GM13977 (cell line): Measurements from ENCODE around the gene CDKN1A.
A peak's percentile ranks its signal among the peaks of the same experiment; 100 is the strongest.

Experiments
- DNase-seq: peaks from one replicate; pipeline ENCODE4 v3.0.0; 2012; ENCODE audit warnings: low spot score
- in situ Hi-C: fragments of 300-500 bp; cut with MboI; formaldehyde crosslinking; loops from one replicate; pipeline ENCODE4 v1.12.0; 2022; ENCODE audit warnings: low sequenced_read_pairs, low pct_unique_long_range_greater_than_20kb, mixed read lengths, inconsistent platforms; ENCODE audit not compliant: unreplicated experiment
- TF ChIP-seq, protein P1 (sequence below): IDR thresholded peaks from 2 replicates; pipeline ENCODE4 v1.5.1; 2012; ENCODE audit warnings: mild to moderate bottlenecking, control low read depth; ENCODE audit not compliant: insufficient read depth; ENCODE audit errors: extremely low read depth, missing control alignments

The CDKN1A gene

DNA sequence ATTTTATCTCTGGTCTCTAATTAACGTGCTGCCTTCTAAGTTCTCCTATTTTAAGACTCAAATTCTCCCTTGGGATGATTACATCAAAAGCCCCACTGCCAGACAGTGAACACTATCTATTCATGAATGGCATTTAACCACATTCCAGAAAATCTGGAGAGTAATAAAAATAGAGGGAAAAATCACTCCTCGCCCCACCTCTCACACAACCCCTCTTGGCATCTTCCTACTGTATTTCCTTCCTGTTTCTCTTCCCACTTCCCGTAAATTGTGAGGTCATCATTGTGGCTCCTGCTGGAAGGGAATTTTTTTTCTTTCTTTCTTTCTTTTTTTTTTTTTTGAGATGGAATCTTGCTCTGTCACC lies 50.6 kb downstream of the CDKN1A start:
- TF ChIP-seq, protein P1, sequence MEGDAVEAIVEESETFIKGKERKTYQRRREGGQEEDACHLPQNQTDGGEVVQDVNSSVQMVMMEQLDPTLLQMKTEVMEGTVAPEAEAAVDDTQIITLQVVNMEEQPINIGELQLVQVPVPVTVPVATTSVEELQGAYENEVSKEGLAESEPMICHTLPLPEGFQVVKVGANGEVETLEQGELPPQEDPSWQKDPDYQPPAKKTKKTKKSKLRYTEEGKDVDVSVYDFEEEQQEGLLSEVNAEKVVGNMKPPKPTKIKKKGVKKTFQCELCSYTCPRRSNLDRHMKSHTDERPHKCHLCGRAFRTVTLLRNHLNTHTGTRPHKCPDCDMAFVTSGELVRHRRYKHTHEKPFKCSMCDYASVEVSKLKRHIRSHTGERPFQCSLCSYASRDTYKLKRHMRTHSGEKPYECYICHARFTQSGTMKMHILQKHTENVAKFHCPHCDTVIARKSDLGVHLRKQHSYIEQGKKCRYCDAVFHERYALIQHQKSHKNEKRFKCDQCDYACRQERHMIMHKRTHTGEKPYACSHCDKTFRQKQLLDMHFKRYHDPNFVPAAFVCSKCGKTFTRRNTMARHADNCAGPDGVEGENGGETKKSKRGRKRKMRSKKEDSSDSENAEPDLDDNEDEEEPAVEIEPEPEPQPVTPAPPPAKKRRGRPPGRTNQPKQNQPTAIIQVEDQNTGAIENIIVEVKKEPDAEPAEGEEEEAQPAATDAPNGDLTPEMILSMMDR = no peak
- in situ Hi-C loops = no loop called here
- no peak for DNase-seq

DNA sequence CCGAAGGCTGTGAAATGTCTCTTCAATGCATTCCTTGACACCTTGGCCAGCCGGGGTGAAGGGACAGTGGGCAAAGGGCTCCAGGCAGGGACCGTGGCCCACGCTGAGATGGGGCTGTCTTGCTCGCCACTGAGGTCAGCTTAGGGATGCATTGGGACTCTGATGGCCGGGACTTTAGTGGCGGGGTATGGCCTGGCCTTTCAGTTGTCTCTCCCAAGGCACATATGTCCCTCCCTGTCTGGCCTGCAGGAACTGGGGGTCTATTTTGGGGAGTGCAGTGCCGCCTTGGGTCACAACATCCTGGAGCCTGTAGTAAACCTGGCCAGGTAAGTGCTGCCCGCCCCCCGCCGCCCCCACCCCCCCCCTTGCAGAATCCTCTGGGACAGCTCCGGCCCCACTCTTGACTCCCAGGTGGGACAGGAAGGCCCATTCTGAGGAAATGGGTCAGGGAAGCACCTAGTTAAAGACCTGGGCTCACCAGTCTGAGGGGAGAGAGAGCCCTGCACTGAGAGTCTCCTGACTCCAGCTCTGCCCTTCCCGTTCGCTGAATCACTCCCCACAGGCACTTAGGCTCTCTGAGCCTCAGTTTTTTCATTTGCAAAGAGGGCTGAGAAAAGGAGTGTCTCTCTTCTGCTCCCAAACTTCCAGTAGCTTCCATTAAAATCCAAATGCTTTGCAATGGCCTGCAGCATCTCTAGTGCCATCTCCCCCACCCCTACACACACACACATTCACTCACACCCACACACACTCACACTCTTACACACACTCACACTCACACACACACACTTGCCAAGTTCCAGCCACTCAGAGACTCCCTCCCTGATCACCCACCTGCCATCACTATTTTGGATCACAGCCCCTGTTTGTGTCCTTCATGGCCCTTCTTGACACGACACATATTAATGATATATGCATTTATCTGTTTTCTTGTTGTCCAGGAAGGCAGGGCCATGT lies 52.2 kb downstream of the CDKN1A start:
- in situ Hi-C loops = no loop called here
- TF ChIP-seq, protein P1 = no peak
- no peak for DNase-seq

DNA sequence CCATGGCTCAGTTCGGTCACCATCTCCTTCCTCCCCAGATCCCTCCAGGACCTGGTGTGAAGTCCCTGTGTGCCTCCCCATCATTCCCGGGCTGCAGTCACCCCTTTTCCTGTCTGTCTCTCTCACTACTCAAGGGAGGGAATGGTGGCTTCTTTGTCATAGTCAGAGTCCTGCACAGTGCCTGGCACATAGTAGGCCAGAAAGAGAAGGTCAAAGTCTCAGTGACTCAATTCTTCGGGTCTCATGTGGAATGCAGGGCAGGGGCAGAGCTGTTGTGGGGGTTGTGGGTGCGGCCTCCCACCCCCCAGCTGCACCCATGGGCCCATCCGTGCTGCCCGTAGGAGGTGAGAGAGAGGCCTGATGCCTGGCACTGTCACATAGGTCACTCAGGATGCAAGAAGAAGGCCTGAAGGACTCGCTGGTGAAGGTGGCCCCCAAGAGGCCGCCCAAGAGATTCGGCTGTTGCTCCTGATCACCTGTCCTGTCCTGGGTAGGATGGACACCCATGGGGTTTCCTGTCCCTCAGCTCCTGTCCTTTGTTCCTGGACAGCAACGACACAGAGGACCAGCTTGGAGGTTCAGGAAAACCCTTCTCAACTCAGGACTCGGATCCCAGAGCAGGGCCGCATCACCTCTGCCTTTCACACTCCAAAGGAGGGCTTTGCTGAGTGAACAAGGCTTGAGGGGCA lies 53.3 kb downstream of the CDKN1A start:
- TF ChIP-seq, protein P1 = no peak
- in situ Hi-C loops = no loop called here
- no peak for DNase-seq

DNA sequence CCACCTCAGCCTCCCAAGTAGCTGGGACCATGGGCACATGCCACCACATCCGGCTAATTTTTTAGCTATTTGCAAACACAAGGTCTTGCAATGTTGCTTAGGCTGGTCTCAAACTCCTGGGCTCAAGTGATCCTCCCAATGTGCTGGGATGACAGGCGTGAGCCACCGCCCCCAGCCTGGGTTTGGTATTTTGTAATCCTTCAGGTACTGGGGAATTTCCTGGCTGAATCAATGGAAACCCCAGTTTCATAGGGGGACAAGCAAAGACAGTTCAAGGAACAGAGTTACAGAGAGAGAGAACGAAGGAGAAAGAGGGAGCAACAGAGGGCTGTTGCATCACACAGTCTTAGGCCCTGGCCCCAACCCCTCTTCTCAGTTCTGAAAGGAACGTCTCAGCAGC lies 54.8 kb downstream of the CDKN1A start:
- TF ChIP-seq, protein P1 = no peak
- DNase-seq = no peak
- in situ Hi-C loops = no loop called here

DNA sequence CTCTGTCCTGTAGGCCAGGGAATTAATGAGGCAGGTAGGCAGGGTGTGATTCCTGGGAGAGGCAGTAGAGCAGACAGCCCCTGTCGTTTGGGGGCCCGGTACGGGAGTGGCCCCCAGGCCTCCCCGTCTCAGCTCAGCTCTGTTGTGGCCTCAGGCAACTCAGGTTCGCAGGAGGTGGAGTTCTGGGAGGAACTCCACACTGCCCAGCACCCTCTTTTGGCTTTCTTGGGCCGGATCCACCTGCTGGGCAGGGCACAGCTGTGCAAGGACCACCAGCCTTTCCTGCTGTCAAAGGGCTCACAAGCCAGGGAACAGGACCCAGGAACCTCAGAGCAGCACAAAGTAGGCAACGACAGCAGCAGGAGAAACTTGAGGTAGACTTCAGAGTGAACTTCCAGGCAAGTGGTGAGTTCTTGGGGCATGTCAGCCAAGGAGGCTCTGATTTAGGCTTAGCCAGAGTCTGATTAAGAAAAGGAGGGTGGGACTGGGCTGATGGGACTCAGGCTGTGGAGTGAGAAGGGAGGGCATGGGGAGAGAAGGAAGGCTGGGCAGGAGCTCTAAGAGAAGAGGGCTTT lies 56.1 kb downstream of the CDKN1A start:
- TF ChIP-seq, protein P1 = no peak
- DNase-seq = no peak
- in situ Hi-C loops = no loop called here

DNA sequence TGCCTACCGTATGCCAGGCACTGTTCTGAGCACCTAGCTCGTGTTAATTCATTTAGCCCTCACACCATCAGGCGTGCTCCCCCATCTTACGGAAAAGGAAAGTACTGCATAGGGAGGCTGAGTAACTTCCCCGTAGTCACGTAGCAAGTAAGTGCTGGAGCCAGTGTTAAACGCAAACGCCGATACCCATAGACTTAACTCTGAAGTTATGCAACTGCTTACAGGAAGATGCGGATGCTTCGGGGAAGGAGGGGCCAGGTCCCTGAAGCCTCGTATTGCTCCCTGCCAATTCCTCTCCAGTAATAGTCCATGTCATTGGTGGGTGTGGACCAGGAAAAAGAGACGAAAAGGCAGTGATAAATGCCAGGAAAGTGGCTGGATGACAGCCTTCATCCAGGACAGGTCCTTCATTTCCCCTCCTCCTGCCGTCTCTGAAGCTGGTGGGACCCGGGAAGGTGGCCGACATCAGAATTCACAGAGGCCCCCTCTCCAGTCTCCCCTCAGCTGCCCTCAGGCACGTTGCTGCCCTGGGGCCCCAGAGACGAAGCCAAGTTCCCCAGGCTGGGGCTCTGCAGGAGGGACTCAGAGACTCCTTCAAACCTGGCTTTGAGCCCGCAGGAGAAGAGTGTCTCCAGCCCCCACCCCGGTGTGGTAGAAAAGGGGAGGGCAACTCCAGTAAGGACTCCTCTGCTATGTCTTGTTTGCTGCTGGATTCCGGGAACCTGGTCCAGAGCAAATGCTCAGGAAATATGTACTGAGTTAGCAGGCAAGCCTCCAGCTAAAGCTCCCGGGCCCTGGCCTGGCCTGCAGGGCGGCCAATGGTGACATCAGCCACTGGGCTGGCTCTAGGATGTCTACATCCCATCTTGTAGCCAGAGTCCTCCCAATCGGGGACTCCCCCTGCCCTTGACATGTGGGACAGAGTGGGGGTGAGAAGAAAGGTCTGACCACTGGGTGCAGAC lies 56.9 kb downstream of the CDKN1A start:
- DNase-seq = peak; percentile 67
- TF ChIP-seq, protein P1 = no peak
- in situ Hi-C loops = no loop called here
